Endodermal cell (in vitro differentiated cells): ENCODE measurements around the gene SMNDC1. TPM values are rescaled to one million over a fixed set of nuclear protein-coding genes. Genes with fewer than 3 reads are reported as not detected.

Source experiments
- DNase-seq: peaks from one replicate; pipeline ENCODE4 v3.0.0-alpha.2; 2017
- H3K27ac ChIP-seq: 2 replicates; pipeline ENCODE4 v1.5.1; 2013; ENCODE audit warnings: mild to moderate bottlenecking, low read depth, low read length, moderate library complexity
- H3K27me3 ChIP-seq: 2 replicates; pipeline ENCODE4 v1.6.1; 2013; ENCODE audit warnings: mild to moderate bottlenecking, low read length, moderate library complexity; ENCODE audit not compliant: insufficient read depth, control insufficient read depth, poor library complexity, severe bottlenecking
- H3K36me3 ChIP-seq: 2 replicates; pipeline ENCODE4 v1.7.0; 2013; ENCODE audit warnings: mild to moderate bottlenecking, low read length, moderate library complexity; ENCODE audit not compliant: control insufficient read depth, insufficient read depth
- H3K4me1 ChIP-seq: one replicate; pipeline ENCODE4 v1.7.0; 2013; ENCODE audit warnings: low read length; ENCODE audit not compliant: control insufficient read depth, insufficient read depth
- H3K4me3 ChIP-seq: 2 replicates; pipeline ENCODE4 v1.5.1; 2013; ENCODE audit warnings: mild to moderate bottlenecking, low read length, moderate library complexity
- H3K9ac ChIP-seq: 2 replicates; pipeline ENCODE4 v1.6.1; 2013; ENCODE audit warnings: mild to moderate bottlenecking, low read length, moderate library complexity; ENCODE audit not compliant: poor library complexity, severe bottlenecking; ENCODE audit errors: extremely low read depth
- H3K9me3 ChIP-seq: 2 replicates; pipeline ENCODE4 v1.6.1; 2013; ENCODE audit warnings: mild to moderate bottlenecking, low read length, moderate library complexity; ENCODE audit not compliant: control insufficient read depth
- H3K27ac Mint-ChIP-seq: 2 replicates; pipeline ENCODE4 v1.8.0; 2020; ENCODE audit warnings: mixed read lengths
- H3K27me3 Mint-ChIP-seq: 2 replicates; pipeline ENCODE4 v1.8.0; 2021; ENCODE audit warnings: mild to moderate bottlenecking, mixed read lengths; ENCODE audit not compliant: insufficient read depth
- H3K36me3 Mint-ChIP-seq: 2 replicates; pipeline ENCODE4 v1.8.0; 2020; ENCODE audit warnings: low read depth, mixed read lengths
- H3K4me1 Mint-ChIP-seq: 2 replicates; pipeline ENCODE4 v1.8.0; 2020; ENCODE audit warnings: mixed read lengths
- H3K4me3 Mint-ChIP-seq: 2 replicates; pipeline ENCODE4 v1.8.0; 2020; ENCODE audit warnings: mild to moderate bottlenecking, moderate library complexity, mixed read lengths
- H3K9me3 Mint-ChIP-seq: 2 replicates; pipeline ENCODE4 v1.8.0; 2020; ENCODE audit warnings: mild to moderate bottlenecking, mixed read lengths
- CTCF ChIP-seq: fragments of 200-600 bp; sonication (generic); conservative IDR thresholded peaks from 2 replicates; pipeline ENCODE4 v1.5.0; 2021; ENCODE audit warnings: antibody characterized with exemption, mild to moderate bottlenecking
- WGBS, 2 experiments: methylation state at CpG; one replicate each; pipeline versions ENCODE4 v1.1.5 to v1.1.7; 2013; ENCODE audit warnings: missing lambda C conversion rate in 2 of 2, mixed read lengths in 1 of 2; ENCODE audit not compliant: insufficient coverage in 1 of 2, insufficient read length in 1 of 2; 5-methylcytosine and 5-hydroxymethylcytosine counted together
- total RNA-seq, 2 donors: library from RNA; stranded (reverse); fragmentation: NEBNext Ultra II Directional in 1 of 2; extraction: Animal tissue kit (Norgen Biotek cat#: 25700) in 1 of 2; gene quantifications; 2 replicates in 1 of 2; 3 replicates in 1 of 2; pipeline ENCODE4 v1.2.1, GENCODE V29; 2021

Gene SMNDC1
- total RNA-seq, 2 donors from 2014 or later, result 52.9 to 65.6 TPM

GRCh38 chr10:110241407-110241806 lies 63.3 kb downstream of the SMNDC1 start:
- Mint-ChIP-seq H3K27ac (peak overlapping the region; percentile 15), H3K4me1 (peaks cover 28% of the 10 kb centered on the region), H3K27me3 (no peaks in the 10 kb centered on the region), H3K36me3 (peaks cover 24% of the 10 kb centered on the region), H3K4me3 (no peak overlapping the region), H3K9me3 (no peaks in the 10 kb centered on the region)
- peaks cover 22% of the 10 kb centered on the region for H3K4me1 ChIP-seq
- H3K36me3 ChIP-seq, result peaks cover 34% of the 10 kb centered on the region
- H3K27me3 ChIP-seq, result no peaks in the 10 kb centered on the region
- H3K9ac ChIP-seq, result peak overlapping the region; percentile 9
- 94% methylated on average over 2 of the region's 3 CpGs; no CpG with 5 or more reads in 1 of the 2 experiments for WGBS, 2 experiments
- no peaks in the 10 kb centered on the region for H3K9me3 ChIP-seq
- peak overlapping the region; percentile 43 for H3K4me3 ChIP-seq
- no peak for TF ChIP-seq CTCF
- no peak overlapping the region for H3K27ac ChIP-seq
- no peak for DNase-seq

Other genes with a start within 250 kb of the SMNDC1 start
- gene MXI1, start 97.3 kb downstream of the SMNDC1 start, total RNA-seq, result 10 to 100 TPM; 31.3 to 55.4 TPM
- 10 to 100 TPM; 60.0 to 60.3 TPM for gene DUSP5, start 193.0 kb upstream of the SMNDC1 start, total RNA-seq